SKM-1 (cell line): ENCODE data around the gene ZNF598.
"Not testable (repeated sequence)": the region's sequence is repeated elsewhere in the genome, so short reads cannot be mapped to it uniquely, and the experiment has no call there.

Source experiments
- DNase-seq: peaks from one replicate; lab custom pipeline; 2025; ENCODE audit not compliant: unreplicated experiment; lab: John Stamatoyannopoulos, UW

The ZNF598 gene

GRCh38 chr16:2040787-2041522 is 31.3 kb upstream of the ZNF598 start:
- no peak for DNase-seq

GRCh38 chr16:2040041-2040786 is 30.6 kb upstream of the ZNF598 start:
- no peak for DNase-seq

GRCh38 chr16:2039274-2040031 is 29.8 kb upstream of the ZNF598 start:
- DNase-seq: no peak

- no peak for DNase-seq
Measured at GRCh38 chr16:2038382-2039231, 29.0 kb upstream of the ZNF598 start.

- DNase-seq: no peak
Measured at GRCh38 chr16:2037647-2038381, 28.2 kb upstream of the ZNF598 start.

- DNase-seq: no peak
Measured at GRCh38 chr16:2037115-2037514, 27.5 kb upstream of the ZNF598 start.

GRCh38 chr16:2036200-2036966 is 26.8 kb upstream of the ZNF598 start:
- no peak for DNase-seq

GRCh38 chr16:2035431-2036199 is 26.0 kb upstream of the ZNF598 start:
- DNase-seq: no peak

GRCh38 chr16:2034696-2035430 is 25.2 kb upstream of the ZNF598 start:
- no peak for DNase-seq

- DNase-seq: not testable (repeated sequence)
Measured at GRCh38 chr16:2033909-2034695, 24.5 kb upstream of the ZNF598 start.

- no peak for DNase-seq
Measured at GRCh38 chr16:2033057-2033908, 23.7 kb upstream of the ZNF598 start.

GRCh38 chr16:2032285-2033056 is 22.9 kb upstream of the ZNF598 start:
- no peak for DNase-seq

GRCh38 chr16:2031081-2031577 is 21.5 kb upstream of the ZNF598 start:
- DNase-seq: no peak

GRCh38 chr16:2030036-2030435 is 20.4 kb upstream of the ZNF598 start:
- no peak for DNase-seq

- DNase-seq: no peak
Measured at GRCh38 chr16:2029350-2029749, 19.7 kb upstream of the ZNF598 start.
